GM12878 (cell line): Measurements from ENCODE around the gene SLAMF1. TPM values are rescaled to one million over a fixed set of nuclear protein-coding genes. Genes with fewer than 3 reads are reported as not detected.
A peak's percentile ranks its signal among the peaks of the same experiment; 100 is the strongest.

Experiments used
- ATF7 ChIP-seq: fragments of 450-650 bp; IDR thresholded peaks from 2 replicates; pipeline ENCODE4 v1.6.1; 2016; ENCODE audit warnings: low read depth, mild to moderate bottlenecking
- CBX5 ChIP-seq: sonication (generic); IDR thresholded peaks from 2 replicates; pipeline ENCODE4 v1.6.1; 2016; ENCODE audit warnings: low read depth, moderate library complexity, mild to moderate bottlenecking, inconsistent platforms
- CTCF ChIP-seq, 3 experiments: IDR thresholded peaks in 2 of 3; conservative IDR thresholded peaks in 1 of 3; 2 replicates each; pipeline ENCODE4 v1.5.1; 2011; ENCODE audit warnings: low read depth in 3 of 3, low read length in 3 of 3, mild to moderate bottlenecking in 3 of 3, control low read depth in 2 of 3, moderate library complexity in 2 of 3, inconsistent platforms in 1 of 3, mixed read lengths in 1 of 3; ENCODE audit not compliant: control insufficient read depth in 2 of 3, insufficient read depth in 1 of 3; ENCODE audit errors: extremely low read depth in 1 of 3
- ESRRA ChIP-seq: IDR thresholded peaks from 2 replicates; pipeline ENCODE4 v1.6.1; 2012; ENCODE audit warnings: mild to moderate bottlenecking, low read length, improper control_type of control experiment
- FOXK2 ChIP-seq: fragments of 450-650 bp; IDR thresholded peaks from 2 replicates; pipeline ENCODE4 v1.6.1; 2017; ENCODE audit warnings: mild to moderate bottlenecking, moderate library complexity
- HSF1 ChIP-seq: fragments of 150-350 bp; IDR thresholded peaks from 2 replicates; pipeline ENCODE4 v1.6.1; 2014; ENCODE audit warnings: mild to moderate bottlenecking, low read depth, low read length
- KLF5 ChIP-seq: fragments of 450-650 bp; IDR thresholded peaks from 2 replicates; pipeline ENCODE4 v1.6.1; 2014; ENCODE audit warnings: mild to moderate bottlenecking; ENCODE audit not compliant: partially characterized antibody
- MTA3 ChIP-seq: IDR thresholded peaks from 2 replicates; pipeline ENCODE4 v1.6.1; 2012; ENCODE audit warnings: low read length, inconsistent platforms, borderline replicate concordance
- NBN ChIP-seq: fragments of 450-650 bp; IDR thresholded peaks from 2 replicates; pipeline ENCODE4 v1.6.1; 2016
- NFYA ChIP-seq: IDR thresholded peaks from 2 replicates; pipeline ENCODE4 v1.6.1; 2011; ENCODE audit warnings: low read depth, mild to moderate bottlenecking, low read length, improper control_type of control experiment, borderline replicate concordance
- SUZ12 ChIP-seq: fragments of 200-600 bp; sonication (generic); IDR thresholded peaks from one replicate; pipeline ENCODE4 v1.6.1; 2018; ENCODE audit warnings: antibody characterized with exemption, mild to moderate bottlenecking; ENCODE audit not compliant: unreplicated experiment
- TCF3 ChIP-seq: IDR thresholded peaks from 2 replicates; pipeline ENCODE4 v1.6.1; 2012; ENCODE audit warnings: low read depth, mild to moderate bottlenecking, low read length, borderline replicate concordance; ENCODE audit not compliant: insufficient read depth
- ZBED1 ChIP-seq: IDR thresholded peaks from 2 replicates; pipeline ENCODE4 v1.6.1; 2016; ENCODE audit warnings: borderline replicate concordance
- ZNF274 ChIP-seq: IDR thresholded peaks from one replicate; pipeline ENCODE4 v1.8.0; 2011; ENCODE audit not compliant: insufficient read length, insufficient read depth
- ZNF687 ChIP-seq: fragments of 450-650 bp; IDR thresholded peaks from 2 replicates; pipeline ENCODE4 v1.6.1; 2017; ENCODE audit warnings: mild to moderate bottlenecking, moderate library complexity
- polyA plus RNA-seq, 11 experiments: library from polyadenylated mRNA; depleted of rRNA in 4 of 11; unstranded in 6 of 11; stranded (reverse) in 5 of 11; fragments of >200 nt; fragmentation: Nextera tagmentation in 4 of 11; fragmentation: Illumina TruSeq in 1 of 11; extraction: Ambion mirVana in 4 of 11; extraction: Trizol in 1 of 11; gene quantifications; 1 replicate in 1 of 11; 2 replicates in 10 of 11; pipeline versions ENCODE4 v1.2.1 to v1.2.3, GENCODE V29; 2011 to 2016; ENCODE audit warnings: inconsistent platforms in 2 of 11, missing spikeins in 2 of 11, low read depth in 1 of 11
- total RNA-seq, 4 experiments: library from RNA; depleted of rRNA in 3 of 4; stranded (reverse); fragments of >200 nt in 3 of 4; fragmentation: Illumina TruSeq in 1 of 4; extraction: Trizol in 1 of 4; gene quantifications; 2 replicates each; pipeline versions ENCODE4 v1.2.1 to v1.2.3, GENCODE V29; 2013 to 2021
- TF ChIP-seq, protein P1 (sequence below): fragments of 450-650 bp; IDR thresholded peaks from 2 replicates; pipeline ENCODE4 v1.6.1; 2016; ENCODE audit warnings: mild to moderate bottlenecking, moderate library complexity, borderline replicate concordance
- TF ChIP-seq, protein P2 (sequence below): IDR thresholded peaks from 2 replicates; pipeline ENCODE4 v1.6.1; 2012; ENCODE audit warnings: low read depth, low read length, improper control_type of control experiment

Gene SLAMF1
- total and polyA plus RNA-seq, 10 of the 15 experiments (the other 5 are each of a cell fraction or from before 2014, with no cell fraction given), result 87.3 to 260 (median 131) TPM

GRCh38 chr1:160607011-160607671 is 39.7 kb downstream of the SLAMF1 start (continued):
- TF ChIP-seq HSF1, result no peak
- no peak for TF ChIP-seq SUZ12
- peak; percentile 45; the same call in 1 of the 2 replicates for TF ChIP-seq NBN
- TF ChIP-seq NFYA, result no peak
- TF ChIP-seq ZBED1, result no peak; the same call in 1 of the 2 replicates
- TF ChIP-seq KLF5, result no peak
- TF ChIP-seq ZNF687, result peak; percentile 85
- TF ChIP-seq MTA3, result no peak
- TF ChIP-seq, protein P1, sequence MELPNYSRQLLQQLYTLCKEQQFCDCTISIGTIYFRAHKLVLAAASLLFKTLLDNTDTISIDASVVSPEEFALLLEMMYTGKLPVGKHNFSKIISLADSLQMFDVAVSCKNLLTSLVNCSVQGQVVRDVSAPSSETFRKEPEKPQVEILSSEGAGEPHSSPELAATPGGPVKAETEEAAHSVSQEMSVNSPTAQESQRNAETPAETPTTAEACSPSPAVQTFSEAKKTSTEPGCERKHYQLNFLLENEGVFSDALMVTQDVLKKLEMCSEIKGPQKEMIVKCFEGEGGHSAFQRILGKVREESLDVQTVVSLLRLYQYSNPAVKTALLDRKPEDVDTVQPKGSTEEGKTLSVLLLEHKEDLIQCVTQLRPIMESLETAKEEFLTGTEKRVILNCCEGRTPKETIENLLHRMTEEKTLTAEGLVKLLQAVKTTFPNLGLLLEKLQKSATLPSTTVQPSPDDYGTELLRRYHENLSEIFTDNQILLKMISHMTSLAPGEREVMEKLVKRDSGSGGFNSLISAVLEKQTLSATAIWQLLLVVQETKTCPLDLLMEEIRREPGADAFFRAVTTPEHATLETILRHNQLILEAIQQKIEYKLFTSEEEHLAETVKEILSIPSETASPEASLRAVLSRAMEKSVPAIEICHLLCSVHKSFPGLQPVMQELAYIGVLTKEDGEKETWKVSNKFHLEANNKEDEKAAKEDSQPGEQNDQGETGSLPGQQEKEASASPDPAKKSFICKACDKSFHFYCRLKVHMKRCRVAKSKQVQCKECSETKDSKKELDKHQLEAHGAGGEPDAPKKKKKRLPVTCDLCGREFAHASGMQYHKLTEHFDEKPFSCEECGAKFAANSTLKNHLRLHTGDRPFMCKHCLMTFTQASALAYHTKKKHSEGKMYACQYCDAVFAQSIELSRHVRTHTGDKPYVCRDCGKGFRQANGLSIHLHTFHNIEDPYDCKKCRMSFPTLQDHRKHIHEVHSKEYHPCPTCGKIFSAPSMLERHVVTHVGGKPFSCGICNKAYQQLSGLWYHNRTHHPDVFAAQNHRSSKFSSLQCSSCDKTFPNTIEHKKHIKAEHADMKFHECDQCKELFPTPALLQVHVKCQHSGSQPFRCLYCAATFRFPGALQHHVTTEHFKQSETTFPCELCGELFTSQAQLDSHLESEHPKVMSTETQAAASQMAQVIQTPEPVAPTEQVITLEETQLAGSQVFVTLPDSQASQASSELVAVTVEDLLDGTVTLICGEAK, result no peak
- no peak for TF ChIP-seq ZNF274
- no peak for TF ChIP-seq ESRRA
- TF ChIP-seq, protein P2, sequence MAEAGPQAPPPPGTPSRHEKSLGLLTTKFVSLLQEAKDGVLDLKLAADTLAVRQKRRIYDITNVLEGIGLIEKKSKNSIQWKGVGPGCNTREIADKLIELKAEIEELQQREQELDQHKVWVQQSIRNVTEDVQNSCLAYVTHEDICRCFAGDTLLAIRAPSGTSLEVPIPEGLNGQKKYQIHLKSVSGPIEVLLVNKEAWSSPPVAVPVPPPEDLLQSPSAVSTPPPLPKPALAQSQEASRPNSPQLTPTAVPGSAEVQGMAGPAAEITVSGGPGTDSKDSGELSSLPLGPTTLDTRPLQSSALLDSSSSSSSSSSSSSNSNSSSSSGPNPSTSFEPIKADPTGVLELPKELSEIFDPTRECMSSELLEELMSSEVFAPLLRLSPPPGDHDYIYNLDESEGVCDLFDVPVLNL, result no peak
- TF ChIP-seq CTCF (IDR thresholded peaks at IDR 0.05 in 2 of 3, conservative IDR thresholded peaks at IDR 0.05 in 1 of 3; ENCODE audit: control insufficient read depth in 2 of 3, extremely low read depth in 1 of 3, insufficient read depth in 1 of 3, low read depth in 3 of 3, low read length in 3 of 3), result peak; percentile 68 to 85 (median 84)
- peak; percentile 46; the same call in 1 of the 2 replicates for TF ChIP-seq CBX5
- no peak for TF ChIP-seq TCF3
- 0 out of 2 replicates have a peak, but pooled peaks have one; percentile 54 for TF ChIP-seq ATF7
- TF ChIP-seq FOXK2, result no peak
